K562 (cell line): ENCODE results near the gene TACR1. TPM values are rescaled to one million over a fixed set of nuclear protein-coding genes. Genes with fewer than 3 reads are reported as not detected.

Experiments
- ATAC-seq: fragments of 200-7000 bp; cut with Tn5 transposase; 3 replicates; pipeline ENCODE4 v1.9.1; 2020; ENCODE audit warnings: moderate library complexity
- BruUV-seq: library from RNA; stranded (reverse); fragments of 400-500 nt; replicated peaks from 2 replicates; lab custom pipeline; 2021; lab: Mats Ljungman, UMichigan
- CTCF ChIA-PET: fragments of 300-600 bp; formaldehyde crosslinking; extraction: SDS; loops from one replicate; lab custom pipeline; 2021; ENCODE audit warnings: low intra/inter-chr PET ratio; lab: Yijun Ruan, JAX
- POLR2A ChIA-PET: fragments of 300-600, 350-650 bp; sonication (Branson Sonifier 250); formaldehyde crosslinking; extraction: SDS; loops from one replicate; lab custom pipeline; 2021; ENCODE audit warnings: antibody characterized with exemption, inconsistent platforms; lab: Yijun Ruan, JAX
- DNase-seq, 4 experiments: peaks; one replicate each; pipeline versions ENCODE4 v3.0.0 to v3.0.0-alpha.2; 2011 to 2018; ENCODE audit warnings: low spot score in 3 of 4, mixed read lengths in 3 of 4; ENCODE audit errors: extremely low read depth in 1 of 4
- FAIRE-seq: peaks from 2 replicates; lab custom pipeline; 2011; peaks lifted over from hg19 to GRCh38; lab: Jason Lieb, UNC
- H2AFZ ChIP-seq: 2 replicates; pipeline ENCODE4 v1.6.0; 2011; ENCODE audit warnings: low read depth, low read length, control low read depth, inconsistent platforms
- H3K27ac ChIP-seq: fragments of 200-600 bp; 3 replicates; pipeline ENCODE4 v1.8.0; 2011; ENCODE audit warnings: low read depth, mild to moderate bottlenecking, control low read depth, inconsistent platforms, low read length, moderate library complexity, mixed read lengths; ENCODE audit errors: extremely low read depth
- H3K27me3 ChIP-seq, 2 experiments: fragments of 300-600 bp in 1 of 2; 2 replicates in 1 of 2; 3 replicates in 1 of 2; pipeline versions ENCODE4 v1.6.0 to v1.8.0; 2011; ENCODE audit warnings: inconsistent platforms in 2 of 2, low read length in 2 of 2, mild to moderate bottlenecking in 1 of 2, mixed read lengths in 1 of 2, moderate library complexity in 1 of 2; ENCODE audit not compliant: control insufficient read depth in 2 of 2, insufficient read depth in 2 of 2
- H3K36me3 ChIP-seq: fragments of 300-600 bp; 3 replicates; pipeline ENCODE4 v1.8.0; 2011; ENCODE audit warnings: mild to moderate bottlenecking, low read length, inconsistent platforms; ENCODE audit not compliant: control insufficient read depth, insufficient read depth
- H3K4me1 ChIP-seq, 2 experiments: fragments of 200-600 bp in 1 of 2; replicated peaks in 1 of 2; 2 replicates in 1 of 2; 3 replicates in 1 of 2; pipeline versions ENCODE4 v1.5.1 to v1.8.0; 2011; ENCODE audit warnings: inconsistent platforms in 2 of 2, low read length in 2 of 2, mild to moderate bottlenecking in 1 of 2, mixed read lengths in 1 of 2, moderate library complexity in 1 of 2; ENCODE audit not compliant: control insufficient read depth in 2 of 2, insufficient read depth in 2 of 2
- H3K4me2 ChIP-seq: 2 replicates; pipeline ENCODE4 v1.6.1; 2011; ENCODE audit warnings: low read length, control low read depth, inconsistent platforms, mixed read lengths; ENCODE audit not compliant: insufficient read depth
- H3K4me3 ChIP-seq: fragments of 200-600 bp; sonication (generic), shearing (Covaris generic); 2 replicates; pipeline ENCODE4 v1.5.1; 2016; ENCODE audit warnings: control low read depth, inconsistent platforms
- H3K79me2 ChIP-seq: fragments of 200-600 bp; 3 replicates; pipeline ENCODE4 v1.8.0; 2011; ENCODE audit warnings: low read length, inconsistent platforms; ENCODE audit not compliant: control insufficient read depth, insufficient read depth
- H3K9ac ChIP-seq, 2 experiments: 2 replicates each; pipeline versions ENCODE4 v1.6.0 to v1.6.1; 2011; ENCODE audit warnings: low read depth in 2 of 2, low read length in 2 of 2, control low read depth in 1 of 2, inconsistent platforms in 1 of 2, mild to moderate bottlenecking in 1 of 2, mixed read lengths in 1 of 2; ENCODE audit not compliant: insufficient read depth in 1 of 2
- H3K9me1 ChIP-seq: one replicate; pipeline ENCODE4 v1.6.0; 2011; ENCODE audit warnings: inconsistent platforms, mild to moderate bottlenecking, low read length, moderate library complexity; ENCODE audit not compliant: control insufficient read depth, insufficient read depth
- H3K9me3 ChIP-seq: replicated peaks from 2 replicates; pipeline ENCODE4 v1.5.1; 2011; ENCODE audit warnings: low read depth, low read length, inconsistent platforms; ENCODE audit not compliant: control insufficient read depth, insufficient read depth
- H4K20me1 ChIP-seq: replicated peaks from 2 replicates; pipeline ENCODE4 v1.6.1; 2011; ENCODE audit warnings: low read length, inconsistent platforms, mixed read lengths; ENCODE audit not compliant: control insufficient read depth, insufficient read depth
- BCL6 ChIP-seq: fragments of 250-450 bp; sonication (Bioruptor Pico); IDR thresholded peaks from 2 replicates; pipeline ENCODE4 v1.4.0; 2020
- BCOR ChIP-seq: fragments of 450-650 bp; IDR thresholded peaks from 2 replicates; pipeline ENCODE4 v1.6.1; 2016
- BRF1 ChIP-seq: IDR thresholded peaks from 3 replicates; pipeline ENCODE4 v1.6.1; 2011; ENCODE audit warnings: borderline replicate concordance, mild to moderate bottlenecking; ENCODE audit not compliant: insufficient read length; ENCODE audit errors: extremely low read depth
- CHD2 ChIP-seq: IDR thresholded peaks from 2 replicates; pipeline ENCODE4 v1.6.1; 2011; ENCODE audit warnings: low read depth, low read length
- HNRNPL ChIP-seq: fragments of 200-400 bp; formaldehyde crosslinking; IDR thresholded peaks from 2 replicates; pipeline ENCODE4 v1.6.1; 2017; ENCODE audit warnings: low read depth, mild to moderate bottlenecking, low read length
- HNRNPUL1 ChIP-seq: fragments of 200-400 bp; formaldehyde crosslinking; IDR thresholded peaks from 2 replicates; pipeline ENCODE4 v1.6.1; 2017; ENCODE audit warnings: low read length
- TRIM24 ChIP-seq, 2 experiments: fragments of 450-650 bp; IDR thresholded peaks; 2 replicates each; pipeline ENCODE4 v1.6.1; 2016
- ZBED1 ChIP-seq: IDR thresholded peaks from 2 replicates; pipeline ENCODE4 v1.6.1; 2014
- ZNF146 ChIP-seq: IDR thresholded peaks from one replicate; pipeline ENCODE4 v1.6.1; 2018; ENCODE audit warnings: missing compliant biosample characterization; ENCODE audit not compliant: unreplicated experiment
- ZNF253 ChIP-seq: fragments of 250-450 bp; sonication (Bioruptor Pico); conservative IDR thresholded peaks from 2 replicates; pipeline ENCODE4 v1.6.1; 2021; ENCODE audit warnings: mild to moderate bottlenecking
- ZNF644 ChIP-seq: fragments of 200-800 bp; sonication (Bioruptor generic); IDR thresholded peaks from 2 replicates; pipeline ENCODE4 v1.6.1; 2016; ENCODE audit warnings: low read depth, missing genetic modification characterization, missing compliant biosample characterization
- WGBS: fragments of 100-300 bp; shearing (Covaris generic); methylation state at CpG from one replicate; pipeline ENCODE4 v1.1.6; 2016; ENCODE audit warnings: low coverage, mixed read lengths; ENCODE audit not compliant: insufficient coverage; ENCODE audit errors: missing lambda C conversion rate; 5-methylcytosine and 5-hydroxymethylcytosine counted together
- in situ Hi-C: fragments of 300-500 bp; cut with MboI; formaldehyde crosslinking; loops from 4 replicates; pipeline ENCODE4 v1.15.0; 2018; ENCODE audit warnings: inconsistent platforms, mixed read lengths
- intact Hi-C: fragments of 100-400 bp; cut with micrococcal nuclease; formaldehyde crosslinking; loops from 2 replicates; pipeline ENCODE4 v1.14.2; 2022
- polyA plus RNA-seq, 8 experiments: library from polyadenylated mRNA; depleted of rRNA in 4 of 8; stranded (reverse) in 5 of 8; unstranded in 3 of 8; fragments of >200 nt; fragmentation: Nextera tagmentation in 2 of 8; fragmentation: Illumina TruSeq in 1 of 8; extraction: Ambion mirVana in 2 of 8; extraction: Trizol in 1 of 8; gene quantifications; 2 replicates each; pipeline versions ENCODE4 v1.2.1 to v1.2.3, GENCODE V29; 2011 to 2014; ENCODE audit warnings: inconsistent platforms in 1 of 8, missing spikeins in 1 of 8
- total RNA-seq, 7 experiments: library from RNA; depleted of rRNA in 6 of 7; stranded (reverse); fragments of >200 nt in 6 of 7; fragmentation: Illumina TruSeq in 2 of 7; extraction: Trizol in 2 of 7; gene quantifications; 2 replicates each; pipeline versions ENCODE4 v1.2.1 to v1.2.3, GENCODE V29; 2011 to 2021; ENCODE audit warnings: low replicate concordance in 1 of 7
- TF ChIP-seq, protein P1 (sequence below): fragments of 250-450 bp; sonication (Bioruptor Pico); IDR thresholded peaks from 2 replicates; pipeline ENCODE4 v1.4.0; 2020; ENCODE audit warnings: mild to moderate bottlenecking
- TF ChIP-seq, protein P2 (sequence below): sonication (generic); formaldehyde crosslinking; IDR thresholded peaks from 2 replicates; pipeline ENCODE4 v1.8.0; 2022; ENCODE audit warnings: missing genetic modification reagents, mild to moderate bottlenecking, borderline replicate concordance

The TACR1 gene
- total and polyA plus RNA-seq, 9 of the 15 experiments (the other 6 are each of a cell fraction or from before 2014, with no cell fraction given), result not detected

DNA sequence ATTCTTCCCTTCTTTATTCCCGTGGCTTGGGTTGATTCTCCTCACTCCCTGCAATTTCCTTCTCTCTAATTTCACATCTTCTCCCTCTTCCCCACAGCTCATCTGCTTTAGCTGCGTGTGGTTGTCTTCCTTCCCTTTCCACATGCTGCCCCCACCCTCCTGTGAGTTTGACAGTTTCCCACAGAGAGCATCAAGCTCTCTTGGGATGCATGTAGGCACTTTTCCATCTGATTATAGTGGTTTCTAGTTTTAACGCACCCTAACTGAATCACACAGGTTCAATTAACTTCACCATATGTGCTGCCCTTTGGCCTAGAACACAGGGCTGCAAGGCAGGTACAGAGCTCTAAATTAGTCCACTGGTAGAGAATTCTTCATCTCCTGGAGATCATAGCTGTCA is 110.5 kb downstream of the TACR1 start:
- H3K4me2 ChIP-seq, result no peak overlapping the region
- no peak overlapping the region for H2AFZ ChIP-seq
- H3K4me3 ChIP-seq, result no peak overlapping the region
- no peaks in the 10 kb centered on the region for H4K20me1 ChIP-seq
- FAIRE-seq (no peak), DNase-seq (no peak), ATAC-seq (no peak)
- H3K9ac ChIP-seq, result no peak overlapping the region
- no peaks in the 10 kb centered on the region for H3K9me1 ChIP-seq
- TF ChIP-seq HNRNPL (no peak), HNRNPUL1 (no peak), TRIM24 (IDR thresholded peaks at IDR 0.05) (no peak), CHD2 (no peak), ZNF644 (tag) (no peak), ZNF146 (CRISPR knock-in tag) (no peak), ZNF253 (no peak), ZBED1 (no peak), BRF1 (no peak), BCL6 (CRISPR knock-in tag) (no peak), BCOR (no peak)
- TF ChIP-seq, protein P1, sequence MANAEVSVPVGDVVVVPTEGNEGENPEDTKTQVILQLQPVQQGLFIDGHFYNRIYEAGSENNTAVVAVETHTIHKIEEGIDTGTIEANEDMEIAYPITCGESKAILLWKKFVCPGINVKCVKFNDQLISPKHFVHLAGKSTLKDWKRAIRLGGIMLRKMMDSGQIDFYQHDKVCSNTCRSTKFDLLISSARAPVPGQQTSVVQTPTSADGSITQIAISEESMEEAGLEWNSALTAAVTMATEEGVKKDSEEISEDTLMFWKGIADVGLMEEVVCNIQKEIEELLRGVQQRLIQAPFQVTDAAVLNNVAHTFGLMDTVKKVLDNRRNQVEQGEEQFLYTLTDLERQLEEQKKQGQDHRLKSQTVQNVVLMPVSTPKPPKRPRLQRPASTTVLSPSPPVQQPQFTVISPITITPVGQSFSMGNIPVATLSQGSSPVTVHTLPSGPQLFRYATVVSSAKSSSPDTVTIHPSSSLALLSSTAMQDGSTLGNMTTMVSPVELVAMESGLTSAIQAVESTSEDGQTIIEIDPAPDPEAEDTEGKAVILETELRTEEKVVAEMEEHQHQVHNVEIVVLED (CRISPR knock-in tag), result no peak
- TF ChIP-seq, protein P2, sequence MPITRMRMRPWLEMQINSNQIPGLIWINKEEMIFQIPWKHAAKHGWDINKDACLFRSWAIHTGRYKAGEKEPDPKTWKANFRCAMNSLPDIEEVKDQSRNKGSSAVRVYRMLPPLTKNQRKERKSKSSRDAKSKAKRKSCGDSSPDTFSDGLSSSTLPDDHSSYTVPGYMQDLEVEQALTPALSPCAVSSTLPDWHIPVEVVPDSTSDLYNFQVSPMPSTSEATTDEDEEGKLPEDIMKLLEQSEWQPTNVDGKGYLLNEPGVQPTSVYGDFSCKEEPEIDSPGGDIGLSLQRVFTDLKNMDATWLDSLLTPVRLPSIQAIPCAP (CRISPR knock-in tag), result no peak
- H3K27ac ChIP-seq, result no peak overlapping the region
- no peaks in the 10 kb centered on the region for H3K9me3 ChIP-seq
- in situ Hi-C loops (no loop called here), intact Hi-C loops (no loop called here)
- no peaks in the 10 kb centered on the region for H3K36me3 ChIP-seq
- ChIA-PET POLR2A (interaction anchor here (0.6 to 1.4 kb wide), 3 partner anchors 11 to 37 kb away, joined by 3 read pairs; no protein-coding TSS in a partner anchor), CTCF (no interaction called here)
- peaks cover 0 to 5% of the 10 kb centered on the region in 2 experiments; a peak in 2 of 5 replicates for H3K4me1 ChIP-seq
- H3K79me2 ChIP-seq, result no peaks in the 10 kb centered on the region
- WGBS, result 0% methylated on average over 3 of the region's 3 CpGs
- BruUV-seq, result no TSS peak
- peaks cover 0 to 2% of the 10 kb centered on the region in 2 experiments; a peak in 1 of 5 replicates for H3K27me3 ChIP-seq
